ENCODE data around the gene CCM2L. TPM values are rescaled to one million over a fixed set of nuclear protein-coding genes. Genes with fewer than 3 reads are reported as not detected.
A peak's percentile ranks its signal among the peaks of the same experiment; 100 is the strongest.

Gene CCM2L
- total and polyA plus RNA-seq, 2 donors (not counting 1 experiment from before 2014, with no cell fraction given), result not detected

DNA sequence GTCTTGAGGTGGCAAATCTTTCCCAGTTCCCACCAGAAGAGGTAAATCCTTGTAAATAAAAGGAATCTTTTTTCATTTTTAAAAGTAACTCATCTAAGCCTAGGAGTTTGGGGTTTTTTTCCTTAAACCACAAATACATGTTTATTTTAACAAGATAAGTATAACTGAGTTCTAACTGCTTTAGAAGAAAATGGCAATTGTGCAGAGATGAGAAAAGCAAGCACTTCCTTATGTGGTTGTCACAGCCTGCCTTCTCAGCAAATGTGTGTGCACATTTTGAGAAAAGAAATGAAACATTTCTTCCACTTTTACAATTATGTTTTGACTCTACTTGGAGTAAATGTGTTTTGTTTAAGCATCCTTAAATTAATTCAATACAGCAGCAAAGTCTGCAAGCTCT is 59.5 kb downstream of the CCM2L start:
- H3K27ac ChIP-seq (ENCODE audit: low read length in 2 of 2), result no peak overlapping the region
- H3K4me2 ChIP-seq (replicated peaks; ENCODE audit: low read depth, low read length, poor library complexity, severe bottlenecking), result no peak overlapping the region
- no peak for TF ChIP-seq EZH2 (IDR thresholded peaks at IDR 0.05; ENCODE audit: borderline replicate concordance, insufficient read depth, low read depth, low read length, poor library complexity, severe bottlenecking)
- TF ChIP-seq, protein P1, sequence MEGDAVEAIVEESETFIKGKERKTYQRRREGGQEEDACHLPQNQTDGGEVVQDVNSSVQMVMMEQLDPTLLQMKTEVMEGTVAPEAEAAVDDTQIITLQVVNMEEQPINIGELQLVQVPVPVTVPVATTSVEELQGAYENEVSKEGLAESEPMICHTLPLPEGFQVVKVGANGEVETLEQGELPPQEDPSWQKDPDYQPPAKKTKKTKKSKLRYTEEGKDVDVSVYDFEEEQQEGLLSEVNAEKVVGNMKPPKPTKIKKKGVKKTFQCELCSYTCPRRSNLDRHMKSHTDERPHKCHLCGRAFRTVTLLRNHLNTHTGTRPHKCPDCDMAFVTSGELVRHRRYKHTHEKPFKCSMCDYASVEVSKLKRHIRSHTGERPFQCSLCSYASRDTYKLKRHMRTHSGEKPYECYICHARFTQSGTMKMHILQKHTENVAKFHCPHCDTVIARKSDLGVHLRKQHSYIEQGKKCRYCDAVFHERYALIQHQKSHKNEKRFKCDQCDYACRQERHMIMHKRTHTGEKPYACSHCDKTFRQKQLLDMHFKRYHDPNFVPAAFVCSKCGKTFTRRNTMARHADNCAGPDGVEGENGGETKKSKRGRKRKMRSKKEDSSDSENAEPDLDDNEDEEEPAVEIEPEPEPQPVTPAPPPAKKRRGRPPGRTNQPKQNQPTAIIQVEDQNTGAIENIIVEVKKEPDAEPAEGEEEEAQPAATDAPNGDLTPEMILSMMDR (IDR thresholded peaks at IDR 0.05), result no peak
- POLR2A ChIA-PET, result no interaction called here
- no peak overlapping the region for H3K9ac ChIP-seq (ENCODE audit: low read length)
- H3K4me1 ChIP-seq (ENCODE audit: control insufficient read depth in 2 of 2, insufficient read depth in 2 of 2, low read length in 2 of 2), result peaks cover 13 to 27% of the 10 kb centered on the region in 2 donors
- ATAC-seq (ENCODE audit: low read depth) (no peak), DNase-seq (no peak)
- no peak overlapping the region for H2AFZ ChIP-seq (ENCODE audit: insufficient read depth, low read depth, low read length, poor library complexity, severe bottlenecking)
- H3K79me2 ChIP-seq (ENCODE audit: control insufficient read depth, insufficient read depth, low read length), result peaks cover 9% of the 10 kb centered on the region
- no peak overlapping the region for H3K27ac Mint-ChIP-seq
- no peaks in the 10 kb centered on the region for H3K9me3 Mint-ChIP-seq (ENCODE audit: insufficient read depth)
- H3K4me3 ChIP-seq (ENCODE audit: control extremely low read depth in 1 of 5, extremely low read depth in 1 of 5, insufficient read depth in 1 of 5, low read depth in 2 of 5, low read length in 4 of 5), result no peak overlapping the region
- CTCF ChIA-PET, result interaction anchor here (1.0 to 1.3 kb wide), 2 partner anchors 21 to 39 kb away, joined by 3 read pairs; no protein-coding TSS in a partner anchor
- no peaks in the 10 kb centered on the region for H3K27me3 Mint-ChIP-seq
- no peak overlapping the region for H3K4me3 Mint-ChIP-seq
- H3K4me1 Mint-ChIP-seq, result peaks cover 36% of the 10 kb centered on the region
- intact Hi-C loops (cut with micrococcal nuclease), result no loop called here
- peaks cover 3 to 25% of the 10 kb centered on the region in 2 experiments for H3K36me3 ChIP-seq (replicated peaks in 1 of 2; ENCODE audit: control extremely low read depth in 1 of 2, control insufficient read depth in 1 of 2, extremely low read depth in 1 of 2, insufficient read depth in 2 of 2, low read length in 1 of 2)
- H4K20me1 ChIP-seq (ENCODE audit: control insufficient read depth, insufficient read depth, low read length, poor library complexity, severe bottlenecking), result no peaks in the 10 kb centered on the region
- H3K27me3 ChIP-seq (replicated peaks in 1 of 4; ENCODE audit: control extremely low read depth in 1 of 4, control insufficient read depth in 3 of 4, insufficient read depth in 4 of 4, low read length in 3 of 4), result no peaks in the 10 kb centered on the region
- no peaks in the 10 kb centered on the region for H3K9me3 ChIP-seq (ENCODE audit: control extremely low read depth in 1 of 3, control insufficient read depth in 2 of 3, insufficient read depth in 1 of 3, low read length in 2 of 3)

DNA sequence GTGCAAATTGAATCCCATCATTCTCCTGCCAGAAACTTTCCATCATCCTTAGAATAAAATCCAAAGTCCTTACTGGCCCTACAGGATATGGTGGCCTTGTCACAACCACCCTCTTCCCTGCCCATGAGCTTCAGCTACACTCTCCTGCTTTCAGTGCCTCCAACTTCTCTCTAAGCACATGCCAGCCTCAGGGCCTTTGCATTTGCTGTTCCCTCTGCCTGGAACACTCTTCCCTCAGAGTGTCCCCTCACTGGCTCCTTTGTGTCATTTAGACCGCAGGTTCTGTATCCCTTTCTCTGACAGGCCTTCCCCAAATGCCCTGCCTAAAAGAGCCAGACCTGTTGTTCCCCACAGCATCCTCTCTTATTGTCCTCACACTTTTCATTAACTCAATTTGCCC is 60.0 kb downstream of the CCM2L start:
- Mint-ChIP-seq H3K4me1 (peaks cover 34% of the 10 kb centered on the region), H3K27ac (no peak overlapping the region), H3K4me3 (no peak overlapping the region), H3K9me3 (ENCODE audit: insufficient read depth) (no peaks in the 10 kb centered on the region), H3K27me3 (no peaks in the 10 kb centered on the region)
- Histone ChIP-seq H3K27me3 (replicated peaks in 1 of 4; ENCODE audit: control extremely low read depth in 1 of 4, control insufficient read depth in 3 of 4, insufficient read depth in 4 of 4, low read length in 3 of 4) (no peaks in the 10 kb centered on the region), H3K79me2 (ENCODE audit: control insufficient read depth, insufficient read depth, low read length) (peaks cover 9% of the 10 kb centered on the region), H4K20me1 (ENCODE audit: control insufficient read depth, insufficient read depth, low read length, poor library complexity, severe bottlenecking) (no peaks in the 10 kb centered on the region), H2AFZ (ENCODE audit: insufficient read depth, low read depth, low read length, poor library complexity, severe bottlenecking) (no peak overlapping the region), H3K9ac (ENCODE audit: low read length) (no peak overlapping the region), H3K4me2 (replicated peaks; ENCODE audit: low read depth, low read length, poor library complexity, severe bottlenecking) (no peak overlapping the region), H3K4me1 (ENCODE audit: control insufficient read depth in 2 of 2, insufficient read depth in 2 of 2, low read length in 2 of 2) (peaks cover 13 to 27% of the 10 kb centered on the region in 2 donors), H3K9me3 (ENCODE audit: control extremely low read depth in 1 of 3, control insufficient read depth in 2 of 3, insufficient read depth in 1 of 3, low read length in 2 of 3) (no peaks in the 10 kb centered on the region), H3K27ac (ENCODE audit: low read length in 2 of 2) (peak overlapping the region in 1 of 2 donors; percentile 34), H3K4me3 (ENCODE audit: control extremely low read depth in 1 of 5, extremely low read depth in 1 of 5, insufficient read depth in 1 of 5, low read depth in 2 of 5, low read length in 4 of 5) (no peak overlapping the region), H3K36me3 (replicated peaks in 1 of 2; ENCODE audit: control extremely low read depth in 1 of 2, control insufficient read depth in 1 of 2, extremely low read depth in 1 of 2, insufficient read depth in 2 of 2, low read length in 1 of 2) (peaks cover 3 to 31% of the 10 kb centered on the region in 2 experiments)
- no peak for ATAC-seq (ENCODE audit: low read depth)
- TF ChIP-seq, protein P1 (IDR thresholded peaks at IDR 0.05), result no peak
- no peak for TF ChIP-seq EZH2 (IDR thresholded peaks at IDR 0.05; ENCODE audit: borderline replicate concordance, insufficient read depth, low read depth, low read length, poor library complexity, severe bottlenecking)
- ChIA-PET CTCF (interaction anchor here (1.0 kb wide), 1 partner anchor 40 kb away, joined by 3 read pairs; no protein-coding TSS in a partner anchor), POLR2A (no interaction called here)
- intact Hi-C loops (cut with micrococcal nuclease), result no loop called here
- WGBS (ENCODE audit: insufficient coverage), result 90% methylated on average over 1 of the region's 1 CpG
- no peak for DNase-seq
